NCI-H526 treated with DMSO at 0.1 percent for 48 hours (cell line): ENCODE measurements around the gene VTI1A.
"Not testable (repeated sequence)": the region's sequence is repeated elsewhere in the genome, so short reads cannot be mapped to it uniquely, and the experiment has no call there.

Experiments
- DNase-seq: peaks from one replicate; lab custom pipeline; 2025; lab: John Stamatoyannopoulos, UW

VTI1A gene

GRCh38 chr10:112588225-112588990, 141.4 kb downstream of the VTI1A start:
- DNase-seq = no peak

- no peak for DNase-seq
Measured at GRCh38 chr10:112589081-112589480, 142.1 kb downstream of the VTI1A start.

GRCh38 chr10:112590786-112591185, 143.8 kb downstream of the VTI1A start:
- not testable (repeated sequence) for DNase-seq

GRCh38 chr10:112593023-112593422, 146.0 kb downstream of the VTI1A start:
- no peak for DNase-seq

- DNase-seq = no peak
Measured at GRCh38 chr10:112601214-112602090, 154.4 kb downstream of the VTI1A start.

GRCh38 chr10:112603062-112603461, 156.0 kb downstream of the VTI1A start:
- no peak for DNase-seq

- DNase-seq = no peak
Measured at GRCh38 chr10:112605063-112605462, 158.0 kb downstream of the VTI1A start.

GRCh38 chr10:112607506-112607905, 160.5 kb downstream of the VTI1A start:
- no peak for DNase-seq

GRCh38 chr10:112613620-112614019, 166.6 kb downstream of the VTI1A start:
- DNase-seq = no peak

- DNase-seq = no peak
Measured at GRCh38 chr10:112614072-112614471, 167.1 kb downstream of the VTI1A start.

- DNase-seq = no peak
Measured at GRCh38 chr10:112614586-112614985, 167.6 kb downstream of the VTI1A start.

GRCh38 chr10:112615269-112615668, 168.3 kb downstream of the VTI1A start:
- DNase-seq = no peak

GRCh38 chr10:112616647-112617046, 169.6 kb downstream of the VTI1A start:
- DNase-seq = no peak

GRCh38 chr10:112618814-112619213, 171.8 kb downstream of the VTI1A start:
- no peak for DNase-seq

- no peak for DNase-seq
Measured at GRCh38 chr10:112619556-112619955, 172.5 kb downstream of the VTI1A start.

GRCh38 chr10:112622786-112623185, 175.8 kb downstream of the VTI1A start:
- no peak for DNase-seq

GRCh38 chr10:112624546-112625048, 177.6 kb downstream of the VTI1A start:
- no peak for DNase-seq

GRCh38 chr10:112628951-112629609, 182.1 kb downstream of the VTI1A start:
- no peak for DNase-seq

- no peak for DNase-seq
Measured at GRCh38 chr10:112631501-112632400, 184.7 kb downstream of the VTI1A start.

GRCh38 chr10:112634096-112634830, 187.2 kb downstream of the VTI1A start:
- DNase-seq = no peak

- no peak for DNase-seq
Measured at GRCh38 chr10:112637901-112638300, 190.9 kb downstream of the VTI1A start.
